Measurements from ENCODE around the gene LAIR2.

LAIR2 gene, protein sequence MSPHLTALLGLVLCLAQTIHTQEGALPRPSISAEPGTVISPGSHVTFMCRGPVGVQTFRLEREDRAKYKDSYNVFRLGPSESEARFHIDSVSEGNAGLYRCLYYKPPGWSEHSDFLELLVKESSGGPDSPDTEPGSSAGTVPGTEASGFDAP

DNA sequence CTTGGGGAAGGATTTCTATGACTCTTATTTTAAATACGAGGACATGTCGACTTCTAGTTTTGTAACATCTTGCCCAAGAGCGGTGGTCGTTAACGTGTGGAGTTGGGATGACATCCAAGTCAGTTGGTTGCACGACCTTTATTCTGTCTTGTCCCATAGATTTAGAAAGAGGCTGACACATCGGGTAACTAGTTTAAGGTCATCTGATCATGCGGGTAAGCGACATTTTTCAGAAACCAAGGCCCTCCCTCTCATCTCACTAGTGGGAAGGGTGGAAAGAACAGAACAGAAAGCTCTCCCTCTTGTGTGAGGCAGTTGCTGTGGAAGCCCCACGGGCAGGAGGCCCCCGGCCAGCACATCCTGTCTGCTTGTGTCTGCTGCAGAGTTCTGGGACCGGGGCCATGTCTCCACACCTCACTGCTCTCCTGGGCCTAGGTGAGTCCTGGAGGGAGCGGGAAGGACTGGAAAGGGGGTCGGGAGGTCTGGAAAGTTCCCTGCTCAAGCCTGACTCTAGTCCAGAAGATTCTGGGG is at the start of gene LAIR2:
Gene LAIR2 (plus strand): TSS at position 314 of the 531 bp plus-strand sequence. CDS start 88 bp downstream, at position 402.
- DNase-seq (ENCODE audit: low read depth in 4 of 4, low spot score in 1 of 4), result no peak

DNA sequence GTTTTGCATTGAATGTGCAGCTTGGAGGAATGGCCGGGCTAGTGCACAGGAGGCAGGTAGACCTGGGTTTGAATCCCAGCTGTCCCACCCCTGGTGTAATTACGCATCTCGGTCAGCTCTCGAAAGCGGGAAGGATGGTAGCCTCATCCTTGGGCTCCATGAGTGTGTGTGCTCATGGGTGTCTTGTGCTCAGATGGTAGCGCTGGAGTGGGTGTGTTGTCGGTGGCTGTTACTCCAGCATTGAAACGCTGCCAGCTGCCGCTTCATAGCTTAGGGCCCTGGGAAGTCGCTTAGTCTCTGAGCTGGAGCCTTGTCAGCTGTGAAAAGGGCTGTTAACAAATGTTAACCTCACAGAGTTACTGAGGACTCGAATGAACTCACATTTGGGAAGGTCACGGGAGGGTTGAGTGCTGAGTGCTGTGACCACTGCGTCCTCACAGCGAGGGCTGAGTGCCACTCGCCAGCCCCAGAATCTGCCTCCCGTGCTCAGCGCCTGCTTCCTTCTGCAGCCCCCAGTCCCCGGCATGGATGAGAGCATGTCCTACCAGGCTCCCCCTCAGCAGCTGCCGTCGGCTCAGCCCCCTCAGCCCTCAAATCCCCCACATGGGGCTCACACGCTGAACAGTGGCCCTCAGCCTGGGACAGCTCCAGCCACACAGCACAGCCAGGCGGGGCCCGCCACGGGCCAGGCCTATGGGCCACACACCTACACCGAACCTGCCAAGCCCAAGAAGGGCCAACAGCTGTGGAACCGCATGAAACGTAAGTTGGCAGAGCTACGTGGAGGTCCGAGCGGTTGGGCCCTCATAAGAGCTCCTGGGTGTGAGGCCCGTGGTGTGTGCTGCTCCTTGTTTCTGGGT is 48.5 kb upstream of the LAIR2 start:
- DNase-seq (ENCODE audit: low read depth in 4 of 4, low spot score in 1 of 4), result no peak

DNA sequence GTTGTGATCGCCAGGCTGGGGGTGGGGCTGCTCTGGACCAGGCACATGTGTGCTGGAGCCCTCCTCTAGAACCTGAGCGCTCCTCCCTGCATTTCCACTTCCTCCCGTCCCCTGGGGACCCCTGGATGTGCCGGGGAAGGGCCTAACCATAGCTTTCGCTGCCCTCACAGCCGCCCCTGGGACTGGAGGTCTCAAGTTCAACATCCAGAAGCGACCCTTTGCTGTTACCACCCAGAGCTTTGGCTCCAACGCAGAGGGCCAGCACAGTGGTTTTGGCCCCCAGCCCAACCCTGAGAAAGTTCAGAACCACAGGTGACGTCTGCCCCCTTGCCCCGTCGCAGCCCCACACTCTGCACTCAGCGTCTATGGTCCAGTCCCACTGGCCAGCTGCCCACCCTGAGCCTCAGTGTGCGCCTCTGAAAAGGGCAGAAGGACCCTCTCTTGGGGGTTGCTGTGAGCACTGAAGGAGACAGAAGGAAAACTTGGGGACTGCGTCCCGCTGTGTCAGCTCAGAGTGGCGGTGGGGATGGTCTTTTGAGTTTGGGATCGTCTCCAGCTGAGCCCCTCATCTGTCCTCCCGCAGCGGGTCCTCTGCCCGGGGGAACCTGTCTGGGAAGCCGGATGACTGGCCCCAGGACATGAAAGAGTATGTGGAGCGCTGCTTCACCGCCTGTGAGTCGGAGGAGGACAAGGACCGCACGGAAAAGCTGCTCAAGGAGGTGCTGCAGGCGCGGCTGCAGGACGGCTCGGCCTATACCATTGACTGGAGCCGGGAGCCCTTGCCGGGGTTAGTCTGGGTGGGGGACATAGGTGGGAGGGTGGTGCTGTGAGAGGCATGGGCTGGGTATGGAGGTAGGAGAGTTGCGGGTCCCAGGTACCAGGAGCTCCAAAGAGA is 47.6 kb upstream of the LAIR2 start:
- no peak for DNase-seq (ENCODE audit: low read depth in 4 of 4, low spot score in 1 of 4)

DNA sequence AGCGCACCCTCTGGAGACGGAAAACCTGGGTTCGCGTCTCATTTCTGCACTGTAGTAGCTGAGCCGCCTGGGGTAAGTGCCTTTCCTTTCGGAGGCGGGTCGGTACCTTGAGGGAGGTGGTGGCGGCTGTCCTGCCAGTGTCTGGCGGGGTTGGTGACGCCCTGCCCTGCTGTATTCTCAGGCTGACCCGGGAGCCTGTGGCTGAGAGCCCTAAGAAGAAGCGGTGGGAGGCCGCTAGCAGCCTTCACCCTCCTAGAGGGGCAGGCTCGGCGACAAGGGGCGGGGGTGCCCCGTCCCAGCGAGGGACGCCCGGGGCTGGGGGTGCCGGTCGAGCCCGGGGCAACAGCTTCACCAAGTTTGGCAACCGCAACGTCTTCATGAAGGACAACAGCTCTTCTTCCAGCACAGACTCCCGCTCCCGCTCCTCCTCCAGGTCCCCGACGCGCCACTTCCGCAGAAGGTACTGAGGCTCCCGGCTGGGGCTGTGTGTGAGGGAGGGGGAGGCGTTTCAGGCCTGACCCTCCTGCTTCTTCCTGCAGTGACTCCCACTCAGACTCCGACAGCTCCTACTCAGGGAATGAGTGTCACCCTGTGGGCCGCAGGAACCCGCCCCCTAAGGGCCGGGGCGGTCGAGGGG is 46.7 kb upstream of the LAIR2 start:
- no peak for DNase-seq (ENCODE audit: low read depth in 4 of 4, low spot score in 1 of 4)

DNA sequence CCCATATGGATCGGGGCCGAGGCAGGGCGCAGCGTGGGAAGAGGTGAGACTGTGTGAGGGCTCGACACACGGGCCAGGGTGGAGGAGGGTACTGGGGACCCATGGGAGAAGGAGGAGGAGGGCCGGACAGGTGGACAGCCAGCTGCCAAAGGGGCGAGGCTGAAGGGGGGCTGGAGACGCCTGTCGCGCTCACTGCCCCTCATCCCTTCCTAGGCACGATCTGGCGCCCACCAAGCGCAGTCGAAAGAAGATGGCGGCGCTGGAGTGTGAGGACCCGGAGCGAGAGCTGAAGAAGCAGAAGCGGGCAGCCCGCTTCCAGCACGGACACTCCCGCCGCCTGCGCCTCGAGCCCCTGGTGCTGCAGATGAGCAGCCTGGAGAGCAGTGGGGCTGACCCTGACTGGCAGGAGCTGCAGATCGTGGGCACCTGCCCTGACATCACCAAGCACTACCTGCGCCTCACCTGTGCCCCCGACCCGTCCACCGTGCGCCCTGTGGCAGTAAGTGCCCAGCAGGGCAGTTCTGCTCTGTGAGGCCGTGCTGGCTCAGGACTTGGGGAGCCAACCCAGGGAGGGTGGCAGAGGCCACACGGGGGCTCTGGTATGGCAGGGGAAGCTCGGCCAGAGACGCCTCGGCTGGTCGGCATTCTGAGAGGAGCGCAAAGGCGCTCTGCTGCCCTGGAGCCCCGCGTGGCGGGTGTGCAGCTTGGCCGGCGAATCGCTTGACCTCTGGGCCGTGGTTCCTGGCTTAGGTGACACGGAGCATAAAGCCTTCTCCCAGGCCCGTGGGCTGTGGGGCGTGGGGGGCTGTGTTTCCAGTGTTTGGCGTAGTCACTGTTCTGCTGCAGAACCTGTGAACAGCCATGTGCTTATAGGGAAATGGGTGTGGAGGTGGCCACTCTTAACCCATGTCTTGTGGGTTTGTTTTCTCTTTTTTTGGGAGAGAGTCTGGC is 45.9 kb upstream of the LAIR2 start:
- DNase-seq (ENCODE audit: low read depth in 4 of 4, low spot score in 1 of 4), result no peak

DNA sequence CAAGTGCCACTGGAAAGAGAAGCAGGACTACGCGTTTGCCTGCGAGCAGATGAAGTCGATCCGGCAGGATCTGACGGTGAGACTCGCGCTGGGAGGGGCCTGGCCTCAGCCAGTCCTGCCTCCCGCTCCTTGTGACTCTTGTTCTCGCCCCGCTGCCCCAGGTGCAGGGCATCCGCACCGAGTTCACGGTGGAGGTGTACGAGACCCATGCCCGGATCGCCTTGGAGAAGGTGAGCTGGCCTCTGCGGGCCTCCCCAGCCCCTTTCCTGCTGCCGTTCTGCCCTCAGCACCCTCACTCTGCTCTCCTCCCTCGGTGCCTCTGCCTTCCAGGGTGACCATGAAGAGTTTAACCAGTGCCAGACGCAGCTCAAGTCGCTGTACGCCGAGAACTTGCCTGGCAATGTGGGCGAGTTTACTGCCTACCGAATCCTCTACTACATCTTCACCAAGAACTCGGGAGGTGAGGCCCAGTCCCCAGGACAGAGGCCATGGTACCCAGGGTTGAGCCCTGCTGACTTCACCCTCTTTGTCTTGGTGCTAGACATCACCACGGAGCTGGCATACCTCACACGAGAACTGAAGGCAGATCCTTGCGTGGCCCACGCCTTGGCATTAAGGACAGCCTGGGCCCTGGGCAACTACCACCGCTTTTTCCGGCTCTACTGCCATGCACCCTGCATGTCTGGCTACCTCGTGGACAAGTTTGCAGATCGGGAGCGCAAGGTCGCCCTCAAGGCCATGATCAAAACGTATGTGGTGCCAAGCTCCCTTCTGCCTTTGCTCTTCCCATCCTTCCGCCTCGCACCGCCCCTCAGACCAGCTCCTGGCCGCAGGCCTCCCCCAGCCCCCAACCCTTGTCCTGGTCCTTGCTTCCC is 44.6 kb upstream of the LAIR2 start:
- DNase-seq (ENCODE audit: low read depth in 4 of 4, low spot score in 1 of 4), result no peak

DNA sequence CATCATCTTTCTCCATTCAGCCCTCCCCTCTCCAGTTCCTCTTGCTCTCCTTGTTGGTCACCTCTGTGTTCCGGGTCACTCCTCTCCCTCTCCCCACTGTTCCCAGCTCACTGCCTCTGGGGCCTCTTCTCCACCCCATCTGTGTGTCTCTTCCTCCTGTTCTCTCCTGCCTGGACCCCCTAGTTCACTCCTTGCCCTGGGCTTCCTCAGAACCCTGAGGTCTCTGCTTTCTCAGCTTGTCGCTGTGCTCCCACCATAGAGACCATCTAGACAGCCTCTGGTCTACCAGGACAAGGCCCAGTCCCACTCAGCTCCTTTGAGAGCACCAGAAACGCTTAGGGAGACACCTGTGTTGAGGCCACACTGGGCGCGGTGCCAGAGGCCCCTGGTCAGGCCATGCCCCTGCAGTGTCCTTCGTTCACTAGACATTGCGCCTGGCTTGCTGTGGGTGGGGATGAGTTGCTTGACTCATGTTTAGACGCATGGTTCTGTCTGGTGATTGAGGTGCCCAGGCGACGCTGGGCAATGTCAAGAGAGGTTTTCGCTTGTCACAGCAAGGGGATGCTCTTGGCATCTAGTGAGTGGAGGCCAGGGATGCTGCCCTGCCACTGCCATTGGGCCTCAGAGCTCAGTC is 43.9 kb upstream of the LAIR2 start:
- DNase-seq (ENCODE audit: low read depth in 4 of 4, low spot score in 1 of 4), result no peak

DNA sequence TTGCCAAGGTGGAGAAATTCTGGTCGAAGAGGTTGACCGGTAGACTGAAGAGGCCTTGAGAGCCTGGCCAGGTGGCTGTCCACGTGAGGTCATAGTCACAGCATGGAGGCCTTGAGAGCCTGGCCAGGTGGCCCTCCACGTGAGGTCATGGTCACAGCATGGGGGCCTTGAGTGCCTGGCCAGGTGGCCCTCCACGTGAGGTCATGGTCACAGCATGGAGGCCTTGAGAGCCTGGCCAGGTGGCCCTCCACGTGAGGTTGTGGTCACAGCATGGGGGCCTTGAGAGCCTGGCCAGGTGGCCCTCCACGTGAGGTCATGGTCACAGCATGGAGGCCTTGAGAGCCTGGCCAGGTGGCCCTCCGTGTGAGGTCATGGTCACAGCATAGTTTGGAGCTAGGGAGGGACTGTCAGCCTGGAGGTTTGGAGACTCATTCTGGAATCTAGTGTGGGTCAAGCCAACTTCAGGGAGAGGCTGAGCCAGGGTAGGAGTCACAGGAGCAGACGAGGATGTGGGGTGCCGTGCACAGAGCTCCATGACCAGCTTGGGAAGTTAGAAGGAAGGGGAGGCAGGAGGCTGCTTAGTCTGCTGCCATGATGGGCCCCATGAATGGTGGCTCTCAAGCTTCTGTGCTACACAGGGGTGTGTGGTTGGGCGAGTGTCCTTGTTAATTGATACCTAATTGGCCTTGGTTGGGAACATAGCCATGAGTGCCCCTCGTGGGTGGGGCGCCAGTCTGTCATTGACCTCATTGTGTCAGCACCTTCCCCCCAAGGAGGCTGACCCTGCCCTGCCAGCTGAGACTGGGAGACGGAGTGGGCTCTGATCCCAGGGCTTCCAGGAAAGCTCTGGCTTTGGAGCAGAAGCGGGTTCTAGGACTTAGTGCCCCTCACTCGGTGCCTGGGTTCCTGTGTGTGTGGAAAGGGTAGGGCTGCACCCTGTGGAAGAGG is 43.1 kb upstream of the LAIR2 start:
- no peak for DNase-seq (ENCODE audit: low read depth in 4 of 4, low spot score in 1 of 4)

DNA sequence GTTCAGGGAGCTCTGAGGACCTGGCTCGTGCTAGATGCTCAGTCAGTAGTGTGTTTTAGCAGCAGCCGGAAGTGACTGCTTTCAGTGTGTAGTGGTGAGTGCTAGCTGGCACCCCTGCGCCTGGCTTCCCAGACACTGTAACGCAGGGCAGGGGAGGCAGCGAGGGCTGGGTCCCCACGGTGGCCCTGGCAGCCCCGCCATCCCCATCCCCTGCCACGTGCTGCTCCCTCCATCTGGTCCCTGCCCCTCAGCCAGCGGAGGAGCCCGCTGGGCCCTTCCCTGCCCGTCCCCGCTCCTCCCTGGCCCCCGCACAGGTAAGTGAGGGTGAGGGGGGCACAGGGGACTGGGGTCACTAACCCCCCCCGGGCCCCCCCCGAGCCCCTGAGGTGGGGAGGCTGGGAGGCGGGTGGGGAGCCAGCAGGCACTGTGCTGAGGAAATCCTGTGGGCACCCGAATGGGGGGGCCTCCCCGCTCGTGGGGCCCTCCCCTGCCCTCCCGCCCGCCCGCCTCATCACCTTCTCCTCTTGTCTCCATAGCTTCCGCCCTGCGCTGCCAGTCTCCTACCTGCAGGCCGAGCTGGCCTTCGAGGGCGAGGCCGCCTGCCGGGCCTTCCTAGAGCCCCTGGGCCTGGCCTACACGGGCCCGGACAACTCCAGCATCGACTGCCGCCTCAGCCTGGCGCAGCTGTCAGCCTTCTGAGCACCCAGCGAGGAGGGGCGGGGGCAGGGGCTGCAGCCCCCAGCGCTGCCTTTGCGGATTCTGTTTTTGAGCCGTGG is 42.2 kb upstream of the LAIR2 start:
- DNase-seq (ENCODE audit: low read depth in 4 of 4, low spot score in 1 of 4), result no peak

DNA sequence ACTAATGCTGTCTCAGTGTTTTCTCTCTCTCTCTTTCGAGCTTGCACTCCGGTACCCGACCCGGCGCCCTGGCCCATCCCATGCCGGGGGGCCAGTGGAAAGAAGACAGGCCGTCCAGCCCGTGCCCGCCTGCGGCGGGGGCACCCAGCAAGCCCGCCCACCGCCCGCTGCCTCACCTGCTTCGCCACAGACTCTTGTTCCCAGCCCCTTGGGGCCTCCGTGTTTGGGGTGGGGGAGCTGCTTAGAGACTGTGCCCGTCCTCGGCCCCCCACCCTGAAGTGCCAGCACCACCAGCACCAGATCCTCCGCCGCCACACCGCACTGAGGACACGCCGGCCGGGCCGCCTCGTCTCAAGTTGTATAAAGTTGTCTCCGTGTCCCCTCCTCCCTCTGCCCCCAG is 41.4 kb upstream of the LAIR2 start:
- DNase-seq (ENCODE audit: low read depth in 4 of 4, low spot score in 1 of 4), result no peak

DNA sequence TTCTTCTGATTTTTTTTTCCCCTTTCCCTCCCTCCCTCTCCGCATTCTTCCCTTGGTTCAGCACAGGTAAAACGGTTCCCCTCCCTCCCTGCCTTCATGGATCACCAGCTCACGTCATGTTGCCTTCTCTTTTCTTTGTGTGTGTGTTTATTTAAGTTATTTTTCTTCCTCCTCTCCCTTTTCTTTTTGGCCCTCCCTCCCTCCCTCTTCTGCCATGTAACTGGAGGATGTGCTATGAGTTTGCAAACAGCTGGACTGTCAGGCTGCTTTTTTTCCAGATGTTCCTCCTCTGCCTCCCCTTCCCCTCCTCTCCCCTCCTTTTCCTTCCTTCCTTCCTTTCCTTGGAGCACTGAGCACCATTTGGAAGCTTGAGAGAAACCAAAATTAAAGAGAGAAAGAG is 41.0 kb upstream of the LAIR2 start:
- no peak for DNase-seq (ENCODE audit: low read depth in 4 of 4, low spot score in 1 of 4)

DNA sequence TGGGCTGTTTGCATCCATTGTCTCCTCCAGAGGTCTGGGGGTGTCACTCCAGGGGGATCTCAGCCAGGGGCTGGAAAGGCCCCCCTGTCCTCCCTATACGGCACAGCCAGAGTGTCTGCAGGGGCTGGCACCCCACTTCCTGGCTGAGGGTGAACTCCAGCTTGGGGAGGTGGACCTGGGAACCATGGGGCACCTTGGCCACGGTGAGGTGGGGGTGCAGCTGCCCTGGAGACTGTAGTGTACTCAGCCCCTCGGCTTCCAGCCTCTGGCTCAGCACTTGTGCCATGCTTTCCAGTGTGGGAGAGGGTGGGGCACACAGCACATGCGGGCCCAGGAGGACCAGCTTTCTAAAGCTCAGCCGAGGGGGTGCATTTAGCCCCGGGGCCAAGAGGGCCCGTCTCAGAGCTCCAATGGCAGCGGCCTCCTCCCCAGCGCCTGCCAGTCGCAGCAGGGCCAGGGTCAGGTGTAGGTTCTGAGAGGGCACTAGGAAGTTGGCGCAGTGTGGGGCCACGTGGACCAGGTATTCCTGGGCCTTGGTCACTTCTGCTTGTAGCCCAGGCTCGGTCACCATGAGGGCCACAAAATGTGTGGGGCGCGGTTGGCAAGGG is 40.5 kb upstream of the LAIR2 start:
- no peak for DNase-seq (ENCODE audit: low read depth in 4 of 4, low spot score in 1 of 4)

DNA sequence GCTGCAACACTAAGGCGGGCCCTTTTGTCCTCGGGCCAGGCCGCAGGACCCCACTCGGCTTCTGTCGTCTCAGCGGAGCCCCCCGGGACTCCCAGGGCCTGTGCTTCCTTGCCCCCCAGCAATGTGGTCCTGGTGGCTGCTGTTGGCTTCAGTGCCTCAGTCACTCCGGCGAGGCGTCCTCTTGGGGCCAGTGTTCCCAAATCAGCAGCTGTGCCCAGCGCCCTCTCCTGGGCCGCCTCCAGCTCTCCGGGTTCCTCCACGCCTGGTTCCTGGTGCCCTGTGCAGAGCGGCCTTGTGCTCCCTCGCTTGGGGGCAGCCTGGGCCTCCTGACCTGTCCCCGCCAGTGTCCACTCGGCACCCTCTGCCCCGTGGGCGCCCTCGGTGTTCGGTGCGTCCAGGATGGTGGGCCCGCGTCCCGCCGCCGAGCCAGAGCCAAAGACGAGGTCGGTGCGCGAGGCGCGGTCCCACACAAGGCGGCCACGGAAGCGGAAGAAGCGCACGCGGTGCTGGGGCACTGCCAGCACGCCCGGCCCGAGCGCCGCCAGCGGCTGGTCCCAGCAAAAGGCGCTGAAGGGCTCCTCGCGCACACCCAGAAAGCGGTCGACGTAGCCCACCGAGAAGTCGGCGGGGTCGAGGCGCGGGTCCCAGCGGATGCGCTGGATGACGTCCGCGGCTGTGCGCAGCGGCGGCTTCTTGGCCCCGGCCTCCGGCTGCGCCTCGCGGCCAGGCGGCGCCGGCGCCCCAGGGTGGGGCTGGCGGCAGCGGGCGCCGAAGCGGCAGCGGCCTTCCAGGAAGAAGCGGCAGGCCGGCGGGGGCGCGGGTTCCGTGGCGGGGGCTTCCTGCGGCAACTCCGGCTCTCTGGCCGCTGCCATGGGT is 39.7 kb upstream of the LAIR2 start:
- DNase-seq (ENCODE audit: low read depth in 4 of 4, low spot score in 1 of 4), result peak; percentile 26 to 49 (median 42)

DNA sequence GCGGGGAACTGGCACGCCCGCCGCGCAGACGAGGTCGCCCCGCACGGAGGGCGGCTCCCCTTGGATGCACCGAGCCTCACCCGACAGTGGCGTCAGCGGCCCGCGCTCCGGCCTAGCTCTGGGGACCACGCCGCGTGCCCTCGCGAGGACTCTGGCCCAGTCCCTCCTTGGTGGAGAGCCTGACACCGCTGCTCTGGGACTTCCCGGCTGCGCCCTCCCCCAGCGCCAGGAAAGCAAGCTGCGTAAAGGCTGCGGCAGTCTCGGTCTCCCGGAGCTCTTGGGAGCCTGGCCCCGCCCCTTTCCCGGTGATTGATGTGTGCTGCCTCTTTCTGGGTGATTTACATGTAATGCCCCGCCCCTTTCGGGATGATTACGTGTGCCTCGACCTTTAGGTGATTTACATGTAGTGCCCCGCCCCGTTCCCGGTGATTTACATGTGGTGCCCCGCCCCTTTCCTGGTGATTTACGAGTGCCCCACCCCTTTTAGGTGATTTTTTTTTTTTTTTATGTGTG is 39.0 kb upstream of the LAIR2 start, which contains the start of gene LENG9:
Gene LENG9 (minus strand): TSS at position 248 of the 513 bp plus-strand sequence. CDS start 252 bp downstream, outside the sequence.
- DNase-seq (ENCODE audit: low read depth in 4 of 4, low spot score in 1 of 4), result peak; percentile 91 to 98 (median 94)
